Neural progenitor cell (in vitro differentiated cells): ENCODE measurements around the gene RASGEF1B. TPM values are rescaled to one million over a fixed set of nuclear protein-coding genes. Genes with fewer than 3 reads are reported as not detected.

Source experiments
- DNase-seq: peaks from one replicate; pipeline ENCODE4 v3.0.0-alpha.2; 2016; ENCODE audit warnings: low spot score
- H2AFZ ChIP-seq: fragments of 200-600 bp; sonication (generic); replicated peaks from 2 replicates; pipeline ENCODE4 v1.6.1; 2016; ENCODE audit warnings: antibody characterized with exemption
- H3F3A ChIP-seq: fragments of 200-600 bp; sonication (generic); 2 replicates; pipeline ENCODE4 v1.6.1; 2016; ENCODE audit warnings: antibody characterized with exemption, low read depth
- H3K27ac ChIP-seq: fragments of 200-600 bp; sonication (generic); 2 replicates; pipeline ENCODE4 v1.5.1; 2016; ENCODE audit warnings: mild to moderate bottlenecking
- H3K27me3 ChIP-seq: fragments of 200-600 bp; sonication (generic); 2 replicates; pipeline ENCODE4 v1.6.1; 2016; ENCODE audit warnings: mild to moderate bottlenecking, moderate library complexity
- H3K36me3 ChIP-seq: fragments of 200-600 bp; sonication (generic); 2 replicates; pipeline ENCODE4 v1.5.1; 2016
- H3K4me1 ChIP-seq: fragments of 200-600 bp; sonication (generic); 2 replicates; pipeline ENCODE4 v1.6.1; 2016; ENCODE audit warnings: mixed run types
- H3K4me2 ChIP-seq: fragments of 200-600 bp; sonication (generic); 2 replicates; pipeline ENCODE4 v1.6.1; 2016
- H3K4me3 ChIP-seq: fragments of 200-600 bp; sonication (generic); 2 replicates; pipeline ENCODE4 v1.5.1; 2016
- H3K79me2 ChIP-seq: fragments of 200-600 bp; sonication (generic); 2 replicates; pipeline ENCODE4 v1.6.1; 2016; ENCODE audit warnings: low read depth
- H3K9ac ChIP-seq: fragments of 200-600 bp; sonication (generic); 2 replicates; pipeline ENCODE4 v1.6.1; 2016
- H3K9me3 ChIP-seq: fragments of 200-600 bp; sonication (generic); 2 replicates; pipeline ENCODE4 v1.5.1; 2016; ENCODE audit warnings: low read depth
- H4K20me1 ChIP-seq: fragments of 200-600 bp; sonication (generic); 2 replicates; pipeline ENCODE4 v1.6.1; 2016; ENCODE audit warnings: low read depth
- H3K27ac Mint-ChIP-seq: 3 replicates; pipeline ENCODE4 v1.8.0; 2021; ENCODE audit warnings: mixed read lengths
- H3K27me3 Mint-ChIP-seq: 2 replicates; pipeline ENCODE4 v1.8.0; 2022; ENCODE audit warnings: low read depth, mild to moderate bottlenecking, inconsistent platforms, moderate library complexity, mixed read lengths; ENCODE audit not compliant: insufficient read depth
- H3K36me3 Mint-ChIP-seq: 3 replicates; pipeline ENCODE4 v1.8.0; 2021; ENCODE audit warnings: mixed read lengths
- H3K4me1 Mint-ChIP-seq: 3 replicates; pipeline ENCODE4 v1.8.0; 2021; ENCODE audit warnings: mixed read lengths
- H3K4me3 Mint-ChIP-seq: 3 replicates; pipeline ENCODE4 v1.8.0; 2021; ENCODE audit warnings: mild to moderate bottlenecking, moderate library complexity, mixed read lengths
- H3K9me3 Mint-ChIP-seq: 3 replicates; pipeline ENCODE4 v1.8.0; 2020; ENCODE audit warnings: mixed read lengths
- EZH2 ChIP-seq: fragments of 200-600 bp; sonication (generic); IDR thresholded peaks from 2 replicates; pipeline ENCODE4 v1.6.1; 2017; ENCODE audit warnings: antibody characterized with exemption, mild to moderate bottlenecking, moderate library complexity
- EZH2phosphoT487 ChIP-seq: fragments of 200-600 bp; sonication (generic); IDR thresholded peaks from 2 replicates; pipeline ENCODE4 v1.6.1; 2017; ENCODE audit warnings: antibody characterized with exemption
- total RNA-seq: library from RNA; depleted of rRNA; stranded (reverse); fragments of >200 nt; gene quantifications from 2 replicates; pipeline ENCODE4 v1.2.3, GENCODE V29; 2015; ENCODE audit warnings: low replicate concordance
- TF ChIP-seq, protein P1 (sequence below): fragments of 200-600 bp; sonication (generic); IDR thresholded peaks from 2 replicates; pipeline ENCODE4 v1.5.1; 2017; ENCODE audit warnings: antibody characterized with exemption, mild to moderate bottlenecking

The RASGEF1B gene
- total RNA-seq, 1 donor from 2014 or later = 9.4 TPM

DNA sequence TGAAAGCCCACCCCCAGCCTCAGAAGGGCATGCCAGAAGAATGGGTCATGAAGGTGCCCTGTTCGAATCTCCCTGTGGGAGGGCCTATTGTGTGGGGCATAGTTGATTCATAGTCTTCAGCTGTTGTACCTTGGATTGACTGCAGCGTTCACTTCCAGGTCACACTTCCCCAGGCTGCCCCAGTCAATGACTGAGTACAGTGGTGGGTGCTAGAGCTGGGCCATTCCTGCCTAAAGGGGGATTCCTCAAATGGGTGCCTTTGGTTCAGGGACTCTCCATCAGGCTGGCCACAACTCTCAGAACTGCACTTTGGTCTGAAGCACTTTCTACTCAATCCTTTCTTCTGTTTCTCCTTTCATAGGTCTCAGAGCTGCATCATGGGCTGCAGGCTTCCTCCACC is 35.0 kb upstream of the RASGEF1B start:
- Histone ChIP-seq H3K4me1 (peaks cover 15% of the 10 kb centered on the region), H4K20me1 (no peaks in the 10 kb centered on the region), H3K27ac (no peak overlapping the region), H3K9ac (no peak overlapping the region), H3K27me3 (no peaks in the 10 kb centered on the region), H3K79me2 (no peaks in the 10 kb centered on the region), H3F3A (no peaks in the 10 kb centered on the region), H3K9me3 (no peaks in the 10 kb centered on the region), H3K4me3 (no peak overlapping the region), H3K36me3 (no peaks in the 10 kb centered on the region), H2AFZ (no peak overlapping the region), H3K4me2 (no peak overlapping the region)
- H3K27ac Mint-ChIP-seq = no peak overlapping the region
- H3K9me3 Mint-ChIP-seq = no peaks in the 10 kb centered on the region
- no peak overlapping the region for H3K4me3 Mint-ChIP-seq
- H3K36me3 Mint-ChIP-seq = no peaks in the 10 kb centered on the region
- DNase-seq = no peak
- peaks cover 45% of the 10 kb centered on the region for H3K4me1 Mint-ChIP-seq
- TF ChIP-seq, protein P1, sequence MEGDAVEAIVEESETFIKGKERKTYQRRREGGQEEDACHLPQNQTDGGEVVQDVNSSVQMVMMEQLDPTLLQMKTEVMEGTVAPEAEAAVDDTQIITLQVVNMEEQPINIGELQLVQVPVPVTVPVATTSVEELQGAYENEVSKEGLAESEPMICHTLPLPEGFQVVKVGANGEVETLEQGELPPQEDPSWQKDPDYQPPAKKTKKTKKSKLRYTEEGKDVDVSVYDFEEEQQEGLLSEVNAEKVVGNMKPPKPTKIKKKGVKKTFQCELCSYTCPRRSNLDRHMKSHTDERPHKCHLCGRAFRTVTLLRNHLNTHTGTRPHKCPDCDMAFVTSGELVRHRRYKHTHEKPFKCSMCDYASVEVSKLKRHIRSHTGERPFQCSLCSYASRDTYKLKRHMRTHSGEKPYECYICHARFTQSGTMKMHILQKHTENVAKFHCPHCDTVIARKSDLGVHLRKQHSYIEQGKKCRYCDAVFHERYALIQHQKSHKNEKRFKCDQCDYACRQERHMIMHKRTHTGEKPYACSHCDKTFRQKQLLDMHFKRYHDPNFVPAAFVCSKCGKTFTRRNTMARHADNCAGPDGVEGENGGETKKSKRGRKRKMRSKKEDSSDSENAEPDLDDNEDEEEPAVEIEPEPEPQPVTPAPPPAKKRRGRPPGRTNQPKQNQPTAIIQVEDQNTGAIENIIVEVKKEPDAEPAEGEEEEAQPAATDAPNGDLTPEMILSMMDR = no peak
- no peak for TF ChIP-seq EZH2phosphoT487
- peaks cover 6% of the 10 kb centered on the region for H3K27me3 Mint-ChIP-seq

DNA sequence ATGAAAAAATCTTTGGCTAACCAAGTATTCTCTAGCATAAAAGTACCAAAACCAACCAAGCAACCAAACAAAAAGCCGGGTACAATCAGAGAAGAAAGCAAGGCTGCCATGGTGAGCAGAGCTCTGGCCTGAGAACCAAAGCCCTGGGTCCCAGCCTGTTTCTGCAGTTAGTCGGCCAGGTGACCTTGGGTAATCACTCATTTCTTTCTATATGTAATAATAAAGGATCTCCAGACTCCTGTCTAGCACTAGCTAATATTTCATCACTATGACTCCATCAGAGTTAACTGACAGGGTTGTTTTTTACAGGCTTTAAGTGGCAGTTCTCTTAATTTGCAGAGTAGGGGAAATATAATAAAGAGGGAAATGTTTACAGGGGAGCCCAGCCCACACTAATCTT is 34.0 kb upstream of the RASGEF1B start:
- no peak overlapping the region for H3K4me2 ChIP-seq
- H3K4me1 ChIP-seq = peaks cover 9% of the 10 kb centered on the region
- H3K4me3 ChIP-seq = no peak overlapping the region
- peaks cover 45% of the 10 kb centered on the region for H3K4me1 Mint-ChIP-seq
- no peak for DNase-seq
- no peaks in the 10 kb centered on the region for H3K27me3 ChIP-seq
- no peaks in the 10 kb centered on the region for H3F3A ChIP-seq
- H3K9me3 ChIP-seq = no peaks in the 10 kb centered on the region
- no peak overlapping the region for H3K9ac ChIP-seq
- no peak for TF ChIP-seq EZH2
- no peak for TF ChIP-seq EZH2phosphoT487
- TF ChIP-seq, protein P1 = no peak
- H3K36me3 Mint-ChIP-seq = no peaks in the 10 kb centered on the region
- no peaks in the 10 kb centered on the region for H3K36me3 ChIP-seq
- H3K79me2 ChIP-seq = no peaks in the 10 kb centered on the region
- H3K27ac Mint-ChIP-seq = no peak overlapping the region
- H3K4me3 Mint-ChIP-seq = no peak overlapping the region
- H3K27me3 Mint-ChIP-seq = peaks cover 3% of the 10 kb centered on the region
- H3K27ac ChIP-seq = no peak overlapping the region
- H3K9me3 Mint-ChIP-seq = no peaks in the 10 kb centered on the region
- no peak overlapping the region for H2AFZ ChIP-seq
- no peaks in the 10 kb centered on the region for H4K20me1 ChIP-seq

DNA sequence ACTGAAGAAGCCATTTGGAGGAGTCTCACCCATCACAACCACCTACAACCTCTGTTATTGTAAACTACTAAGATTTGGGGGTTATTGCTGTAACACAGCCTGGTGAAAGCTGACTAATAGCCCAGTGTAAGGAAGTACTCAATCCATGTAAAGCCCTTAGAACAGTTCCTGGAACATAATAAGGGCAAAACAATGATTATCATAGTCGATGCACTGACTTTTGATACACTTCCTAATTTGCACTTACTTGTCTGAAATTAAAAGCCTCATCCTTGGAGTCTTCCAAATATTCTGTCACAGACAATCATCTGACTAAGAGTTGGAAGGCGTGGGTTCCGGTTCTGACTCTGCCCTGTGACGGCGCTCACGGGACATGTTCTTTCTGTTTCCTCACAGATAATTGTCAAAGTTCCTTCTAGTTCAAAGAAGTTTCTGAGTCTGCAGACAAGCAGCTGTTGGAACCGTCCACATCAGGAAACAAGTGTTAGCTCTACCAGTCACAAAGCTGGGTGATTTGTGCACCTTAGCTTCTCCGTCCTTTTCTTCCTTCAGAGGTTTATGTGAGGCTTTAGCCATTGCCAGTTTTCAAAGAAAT is 33.4 kb upstream of the RASGEF1B start:
- Histone ChIP-seq H3K36me3 (no peaks in the 10 kb centered on the region), H3K79me2 (no peaks in the 10 kb centered on the region), H3F3A (no peaks in the 10 kb centered on the region), H3K4me3 (no peak overlapping the region), H3K27me3 (no peaks in the 10 kb centered on the region), H3K9ac (no peak overlapping the region), H2AFZ (no peak overlapping the region), H3K27ac (no peak overlapping the region), H3K9me3 (no peaks in the 10 kb centered on the region), H3K4me1 (peaks cover 10% of the 10 kb centered on the region), H4K20me1 (no peaks in the 10 kb centered on the region), H3K4me2 (no peak overlapping the region)
- Mint-ChIP-seq H3K36me3 (no peaks in the 10 kb centered on the region), H3K4me3 (no peak overlapping the region), H3K9me3 (no peaks in the 10 kb centered on the region), H3K27me3 (peaks cover 6% of the 10 kb centered on the region), H3K4me1 (peaks cover 44% of the 10 kb centered on the region), H3K27ac (no peak overlapping the region)
- TF ChIP-seq, protein P1 = no peak
- TF ChIP-seq EZH2phosphoT487 = no peak
- no peak for TF ChIP-seq EZH2
- no peak for DNase-seq
